Thoracic aorta (tissue), 2 donors: ENCODE results near the gene TMEM200A. TPM values are rescaled to one million over a fixed set of nuclear protein-coding genes. Genes with fewer than 3 reads are reported as not detected.

Source experiments
- ATAC-seq: fragments of 150-250 bp; one replicate; pipeline ENCODE4 v1.8.0; 2017; ENCODE audit warnings: low read depth; ENCODE audit not compliant: insufficient number of reproducible peaks, low FRiP score
- DNase-seq: peaks from one replicate; pipeline ENCODE4 v3.0.0-alpha.2; 2020; ENCODE audit warnings: low spot score
- H3K27ac ChIP-seq, 2 donors: fragments of 200-600 bp; sonication (generic); 1 replicate in 1 of 2; 2 replicates in 1 of 2; pipeline ENCODE4 v1.5.1; 2016; ENCODE audit warnings: mild to moderate bottlenecking in 2 of 2, moderate library complexity in 2 of 2
- H3K27me3 ChIP-seq: fragments of 200-600 bp; sonication (generic); replicated peaks from 2 replicates; pipeline ENCODE4 v1.6.0; 2016; ENCODE audit warnings: mild to moderate bottlenecking; ENCODE audit not compliant: insufficient read depth
- H3K36me3 ChIP-seq: fragments of 200-600 bp; sonication (generic); one replicate; pipeline ENCODE4 v1.5.1; 2016
- H3K4me1 ChIP-seq, 2 donors: fragments of 200-600 bp; sonication (generic); 1 replicate in 1 of 2; 2 replicates in 1 of 2; pipeline versions ENCODE4 v1.5.1 to v1.6.0; 2016; ENCODE audit warnings: low read depth in 2 of 2, mild to moderate bottlenecking in 1 of 2; ENCODE audit not compliant: control insufficient read depth in 1 of 2
- H3K4me3 ChIP-seq: fragments of 200-600 bp; sonication (generic); 2 replicates; pipeline ENCODE4 v1.5.1; 2016; ENCODE audit warnings: mild to moderate bottlenecking
- H3K9me3 ChIP-seq: fragments of 200-600 bp; sonication (generic); 2 replicates; pipeline ENCODE4 v1.5.1; 2016
- total RNA-seq, 2 donors: library from RNA; depleted of rRNA; stranded (reverse); fragments of >200 nt; gene quantifications; one replicate each; pipeline versions ENCODE4 v1.1.0 to v1.2.3, GENCODE V29; 2016
- TF ChIP-seq, protein P1 (sequence below): fragments of 200-600 bp; sonication (generic); IDR thresholded peaks from one replicate; pipeline ENCODE4 v1.5.1; 2019; ENCODE audit warnings: antibody characterized with exemption

The TMEM200A gene
- total RNA-seq, 2 donors from 2014 or later, result 3.7 to 9.7 TPM

DNA sequence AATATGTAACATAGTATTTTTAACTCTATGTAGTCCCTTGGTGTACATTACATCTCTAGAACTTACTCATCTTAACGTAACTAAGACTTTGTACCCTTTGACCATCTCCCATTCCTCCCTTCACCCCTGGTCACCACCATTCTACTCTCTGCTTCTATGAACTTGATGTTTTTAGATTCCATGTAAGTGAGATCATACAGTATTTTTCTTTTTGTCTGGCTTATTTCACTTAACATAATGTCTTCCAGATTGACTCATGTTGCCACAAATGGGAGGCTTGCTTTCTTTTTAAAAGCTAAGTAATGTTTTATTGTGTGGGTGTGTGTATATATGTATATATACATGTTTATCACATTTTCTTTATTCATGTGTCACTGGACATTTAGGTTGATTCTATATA lies 55.8 kb downstream of the TMEM200A start:
- no peak overlapping the region for H3K4me3 ChIP-seq
- TF ChIP-seq, protein P1, sequence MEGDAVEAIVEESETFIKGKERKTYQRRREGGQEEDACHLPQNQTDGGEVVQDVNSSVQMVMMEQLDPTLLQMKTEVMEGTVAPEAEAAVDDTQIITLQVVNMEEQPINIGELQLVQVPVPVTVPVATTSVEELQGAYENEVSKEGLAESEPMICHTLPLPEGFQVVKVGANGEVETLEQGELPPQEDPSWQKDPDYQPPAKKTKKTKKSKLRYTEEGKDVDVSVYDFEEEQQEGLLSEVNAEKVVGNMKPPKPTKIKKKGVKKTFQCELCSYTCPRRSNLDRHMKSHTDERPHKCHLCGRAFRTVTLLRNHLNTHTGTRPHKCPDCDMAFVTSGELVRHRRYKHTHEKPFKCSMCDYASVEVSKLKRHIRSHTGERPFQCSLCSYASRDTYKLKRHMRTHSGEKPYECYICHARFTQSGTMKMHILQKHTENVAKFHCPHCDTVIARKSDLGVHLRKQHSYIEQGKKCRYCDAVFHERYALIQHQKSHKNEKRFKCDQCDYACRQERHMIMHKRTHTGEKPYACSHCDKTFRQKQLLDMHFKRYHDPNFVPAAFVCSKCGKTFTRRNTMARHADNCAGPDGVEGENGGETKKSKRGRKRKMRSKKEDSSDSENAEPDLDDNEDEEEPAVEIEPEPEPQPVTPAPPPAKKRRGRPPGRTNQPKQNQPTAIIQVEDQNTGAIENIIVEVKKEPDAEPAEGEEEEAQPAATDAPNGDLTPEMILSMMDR, result no peak
- DNase-seq (no peak), ATAC-seq (no peak)
- no peaks in the 10 kb centered on the region for H3K4me1 ChIP-seq
- no peaks in the 10 kb centered on the region for H3K36me3 ChIP-seq
- H3K27ac ChIP-seq, result no peak overlapping the region
- H3K27me3 ChIP-seq, result no peaks in the 10 kb centered on the region
- H3K9me3 ChIP-seq, result no peaks in the 10 kb centered on the region

DNA sequence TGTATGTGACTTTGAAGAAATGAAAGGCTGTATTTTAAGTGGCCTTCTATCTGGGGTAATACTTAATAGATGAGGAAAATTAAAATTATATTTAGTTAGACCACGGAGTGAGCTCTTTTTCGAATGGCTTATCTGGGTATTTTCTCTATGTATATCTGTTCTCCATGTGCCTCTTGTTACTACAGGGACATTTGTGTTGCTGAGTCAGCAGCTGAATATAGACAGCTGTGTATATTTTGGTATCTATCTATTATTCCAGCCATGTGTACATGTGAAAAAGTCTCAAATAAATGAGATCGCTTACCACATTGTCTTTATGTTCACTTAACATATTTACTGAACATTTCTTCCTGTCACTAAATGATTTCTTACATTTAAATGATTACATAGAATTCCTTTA lies 57.2 kb downstream of the TMEM200A start:
- Histone ChIP-seq H3K4me1 (no peaks in the 10 kb centered on the region), H3K9me3 (no peaks in the 10 kb centered on the region), H3K27me3 (no peaks in the 10 kb centered on the region), H3K4me3 (no peak overlapping the region), H3K27ac (no peak overlapping the region), H3K36me3 (no peaks in the 10 kb centered on the region)
- ATAC-seq (no peak), DNase-seq (no peak)
- TF ChIP-seq, protein P1, result no peak

DNA sequence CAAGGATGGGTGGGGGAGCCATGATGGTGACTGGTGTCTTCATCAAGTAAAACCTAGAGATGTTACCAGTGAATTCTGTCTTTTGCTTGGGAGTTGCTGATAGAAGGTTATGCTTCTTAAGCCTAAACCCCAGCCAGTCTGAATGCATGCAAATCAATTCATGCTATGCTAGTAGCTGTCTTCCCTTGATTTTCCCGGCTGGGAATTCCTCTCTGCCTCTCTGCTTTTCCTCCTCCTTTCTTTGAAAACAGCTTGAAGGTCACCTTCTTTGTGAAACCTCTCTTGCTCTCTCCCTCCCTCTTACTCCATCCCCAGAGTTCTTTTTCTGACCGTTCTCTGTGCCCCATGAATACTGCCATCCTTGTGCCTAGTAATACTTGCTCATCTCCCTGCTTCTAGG lies 58.9 kb downstream of the TMEM200A start:
- no peaks in the 10 kb centered on the region for H3K9me3 ChIP-seq
- ATAC-seq (no peak), DNase-seq (no peak)
- TF ChIP-seq, protein P1, result no peak
- H3K27ac ChIP-seq, result no peak overlapping the region
- H3K4me1 ChIP-seq, result no peaks in the 10 kb centered on the region
- H3K4me3 ChIP-seq, result no peak overlapping the region
- H3K27me3 ChIP-seq, result no peaks in the 10 kb centered on the region
- no peaks in the 10 kb centered on the region for H3K36me3 ChIP-seq

DNA sequence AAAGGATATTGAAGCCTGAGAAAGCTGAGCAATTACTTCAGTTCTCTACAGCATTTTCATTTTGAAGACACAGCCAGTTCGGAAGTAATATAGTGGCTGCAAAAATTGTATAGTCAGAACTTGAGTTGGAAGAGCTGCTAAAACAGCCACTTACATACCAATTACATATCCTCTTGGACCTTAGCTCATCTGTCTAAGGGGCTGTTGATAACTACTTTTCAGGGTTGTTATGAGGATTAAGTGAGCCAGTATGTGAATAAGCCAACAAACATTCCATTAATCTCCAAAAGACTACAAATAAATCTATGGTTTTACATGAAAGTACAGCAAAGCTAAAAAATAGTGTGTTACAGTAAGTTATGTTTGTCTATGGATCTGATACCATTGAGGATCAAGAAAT lies 59.7 kb downstream of the TMEM200A start:
- Histone ChIP-seq H3K27me3 (no peaks in the 10 kb centered on the region), H3K4me3 (no peak overlapping the region), H3K9me3 (no peaks in the 10 kb centered on the region), H3K36me3 (no peaks in the 10 kb centered on the region), H3K4me1 (no peaks in the 10 kb centered on the region), H3K27ac (no peak overlapping the region)
- no peak for ATAC-seq
- no peak for DNase-seq
- TF ChIP-seq, protein P1, result no peak

DNA sequence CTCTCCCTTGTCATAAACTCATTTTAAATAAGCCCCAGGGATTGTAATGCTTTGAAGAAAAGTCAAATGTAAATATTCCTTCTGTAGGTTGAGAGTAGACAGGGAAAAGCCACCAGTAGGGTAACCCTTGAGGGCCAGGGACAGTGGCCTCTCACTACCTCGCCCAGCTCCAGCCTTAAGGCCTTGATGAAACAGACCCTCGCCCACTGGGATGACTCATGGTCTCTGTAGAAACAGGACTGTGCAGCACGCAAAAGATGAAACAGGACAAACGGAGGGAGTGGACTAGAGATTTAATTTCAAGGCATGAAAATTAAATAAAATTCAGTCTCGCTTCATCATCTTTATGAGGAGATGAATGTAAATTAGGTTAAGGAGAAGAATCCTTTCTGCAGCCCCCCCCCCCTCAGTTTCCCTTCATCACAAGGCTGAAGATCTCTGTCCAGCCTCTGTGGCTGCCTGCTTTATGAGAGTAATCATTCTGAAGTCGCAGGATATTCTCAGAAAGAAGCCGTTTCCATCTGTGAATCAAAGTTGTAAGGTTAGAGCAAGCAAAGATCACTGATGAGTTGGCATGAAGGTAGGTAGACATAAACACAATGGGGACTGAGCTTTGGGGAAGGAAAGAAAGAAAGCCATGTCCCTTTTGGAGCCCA lies 60.4 kb downstream of the TMEM200A start:
- no peak overlapping the region for H3K27ac ChIP-seq
- no peak for ATAC-seq
- no peak for DNase-seq

More for the DNA sequence above, 60.4 kb downstream of the TMEM200A start:
- H3K4me3 ChIP-seq, result no peak overlapping the region
- no peaks in the 10 kb centered on the region for H3K9me3 ChIP-seq
- H3K36me3 ChIP-seq, result no peaks in the 10 kb centered on the region
- H3K27me3 ChIP-seq, result no peaks in the 10 kb centered on the region
- TF ChIP-seq, protein P1, result no peak
- H3K4me1 ChIP-seq, result no peaks in the 10 kb centered on the region
